Suppressor macrophage (primary cell): ENCODE results near the gene YEATS4.
"Not testable (repeated sequence)": the region's sequence is repeated elsewhere in the genome, so short reads cannot be mapped to it uniquely, and the experiment has no call there.

Experiments used
- DNase-seq, 4 experiments: peaks; one replicate each; pipeline ENCODE4 v3.0.0-alpha.2; 2020 to 2022
- total RNA-seq, 17 experiments: gene quantifications; one replicate each; lab custom pipeline; 2026; ENCODE audit warnings: mixed read lengths in 6 of 17, inconsistent platforms in 3 of 17; lab: John Stamatoyannopoulos, UW

The YEATS4 gene
- total RNA-seq: 5.0 to 27.3 (median 14.6) reads per million in 17 experiments

GRCh38 chr12:69359531-69360347, at the start of gene YEATS4:
Gene YEATS4, plus strand, starts transcription at chr12:69359743. Its CDS starts 230 bp downstream, at chr12:69359973.
- DNase-seq: peak; percentile 89 to 96 (median 94)

- no peak for DNase-seq
These were observed 46.3 kb upstream of the YEATS4 start for GRCh38 chr12:69313209-69313608.

- DNase-seq: not testable (repeated sequence)
These were observed 42.8 kb upstream of the YEATS4 start for GRCh38 chr12:69316784-69317183.

GRCh38 chr12:69317233-69317632, 42.3 kb upstream of the YEATS4 start:
- DNase-seq: not testable (repeated sequence)

- DNase-seq: no peak
These were observed 41.3 kb upstream of the YEATS4 start for GRCh38 chr12:69318225-69318624.

GRCh38 chr12:69321351-69321750, 38.2 kb upstream of the YEATS4 start:
- peak in 2 of 4 experiments; percentile 49 to 53 for DNase-seq

- peak in 3 of 4 experiments; percentile 39 to 69 (median 55) for DNase-seq
These were observed 34.6 kb upstream of the YEATS4 start for GRCh38 chr12:69324797-69325466.

- peak in 1 of 4 experiments; percentile 48 for DNase-seq
These were observed 31.1 kb upstream of the YEATS4 start for GRCh38 chr12:69328426-69328825.

GRCh38 chr12:69329669-69330428, 29.7 kb upstream of the YEATS4 start:
- peak; percentile 53 to 73 (median 61) for DNase-seq

- DNase-seq: peak; percentile 37 to 58 (median 46)
These were observed 28.8 kb upstream of the YEATS4 start for GRCh38 chr12:69330475-69331473.

GRCh38 chr12:69331519-69331908, 28.0 kb upstream of the YEATS4 start:
- DNase-seq: peak; percentile 62 to 84 (median 78)

- DNase-seq: no peak
These were observed 27.4 kb upstream of the YEATS4 start for GRCh38 chr12:69331909-69332684.

- no peak for DNase-seq
These were observed 26.7 kb upstream of the YEATS4 start for GRCh38 chr12:69332815-69333358.

- no peak for DNase-seq
These were observed 25.4 kb upstream of the YEATS4 start for GRCh38 chr12:69334158-69334557.

- peak in 3 of 4 experiments; percentile 26 to 59 (median 56) for DNase-seq
These were observed 22.0 kb upstream of the YEATS4 start for GRCh38 chr12:69337311-69338090.

- DNase-seq: peak in 3 of 4 experiments; percentile 36 to 93 (median 93)
These were observed 21.3 kb upstream of the YEATS4 start for GRCh38 chr12:69338120-69338859.

GRCh38 chr12:69338936-69339335, 20.6 kb upstream of the YEATS4 start:
- no peak for DNase-seq

- DNase-seq: peak in 2 of 4 experiments; percentile 28 to 41
These were observed 19.5 kb upstream of the YEATS4 start for GRCh38 chr12:69339999-69340398.

GRCh38 chr12:69341328-69341727, 18.2 kb upstream of the YEATS4 start:
- peak; percentile 71 to 87 (median 79) for DNase-seq
